CD14-positive monocyte (primary cell): ENCODE data around the gene PROM2. TPM values are rescaled to one million over a fixed set of nuclear protein-coding genes. Genes with fewer than 3 reads are reported as not detected.

ENCODE experiments used
- DNase-seq, 3 donors: peaks; one replicate each; pipeline ENCODE4 v3.0.0-alpha.2; 2011 to 2022
- H2AFZ ChIP-seq: 2 replicates; pipeline ENCODE4 v1.6.0; 2012; ENCODE audit warnings: mild to moderate bottlenecking, low read depth, low read length, inconsistent platforms; ENCODE audit not compliant: insufficient read depth, poor library complexity, severe bottlenecking
- H3K27ac ChIP-seq, 2 donors: 1 replicate in 1 of 2; 2 replicates in 1 of 2; pipeline ENCODE4 v1.5.1; 2012 to 2013; ENCODE audit warnings: low read length in 2 of 2, control low read depth in 1 of 2, inconsistent platforms in 1 of 2, low read depth in 1 of 2, mild to moderate bottlenecking in 1 of 2
- H3K27me3 ChIP-seq, 2 donors: one replicate each; pipeline versions ENCODE4 v1.6.0 to v1.6.1; 2011 to 2013; ENCODE audit warnings: low read length in 2 of 2; ENCODE audit not compliant: control insufficient read depth in 2 of 2, insufficient read depth in 2 of 2
- H3K36me3 ChIP-seq, 2 donors: replicated peaks in 1 of 2; 1 replicate in 1 of 2; 2 replicates in 1 of 2; pipeline versions ENCODE4 v1.5.1 to v1.6.1; 2012 to 2013; ENCODE audit warnings: low read length in 2 of 2, control low read depth in 1 of 2, inconsistent platforms in 1 of 2, mild to moderate bottlenecking in 1 of 2; ENCODE audit not compliant: insufficient read depth in 2 of 2, control insufficient read depth in 1 of 2
- H3K4me1 ChIP-seq, 2 donors: 1 replicate in 1 of 2; 2 replicates in 1 of 2; pipeline versions ENCODE4 v1.5.1 to v1.6.1; 2012 to 2013; ENCODE audit warnings: low read length in 2 of 2, control low read depth in 1 of 2, inconsistent platforms in 1 of 2, mild to moderate bottlenecking in 1 of 2, moderate library complexity in 1 of 2; ENCODE audit not compliant: insufficient read depth in 2 of 2, control insufficient read depth in 1 of 2
- H3K4me2 ChIP-seq: replicated peaks from 2 replicates; pipeline ENCODE3; 2012; ENCODE audit warnings: low read length, moderate library complexity, mild to moderate bottlenecking; ENCODE audit not compliant: poor library complexity, severe bottlenecking; ENCODE audit errors: extremely low read depth
- H3K4me3 ChIP-seq, 3 experiments: fragments of 200-600 bp in 1 of 3; sonication (generic) in 1 of 3; replicated peaks in 1 of 3; 1 replicate in 2 of 3; 2 replicates in 1 of 3; pipeline ENCODE4 v1.5.1; 2011 to 2013; ENCODE audit warnings: low read length in 3 of 3, mild to moderate bottlenecking in 3 of 3, control low read depth in 2 of 3, low read depth in 2 of 3, inconsistent platforms in 1 of 3, moderate library complexity in 1 of 3
- H3K79me2 ChIP-seq: 2 replicates; pipeline ENCODE4 v1.6.0; 2012; ENCODE audit warnings: mild to moderate bottlenecking, control low read depth, inconsistent platforms, low read length, moderate library complexity; ENCODE audit not compliant: insufficient read depth
- H3K9ac ChIP-seq: 2 replicates; pipeline ENCODE4 v1.6.0; 2017; ENCODE audit warnings: low read length, mild to moderate bottlenecking; ENCODE audit not compliant: insufficient read depth, poor library complexity, severe bottlenecking
- H3K9me3 ChIP-seq, 2 donors: replicated peaks in 1 of 2; 1 replicate in 1 of 2; 2 replicates in 1 of 2; pipeline versions ENCODE4 v1.5.1 to v1.6.1; 2012 to 2013; ENCODE audit warnings: low read length in 2 of 2, control low read depth in 1 of 2; ENCODE audit not compliant: control insufficient read depth in 1 of 2, insufficient read depth in 1 of 2
- H4K20me1 ChIP-seq: 2 replicates; pipeline ENCODE4 v1.6.0; 2012; ENCODE audit warnings: mild to moderate bottlenecking, low read length, control low read depth, moderate library complexity; ENCODE audit not compliant: insufficient read depth
- H3K27ac Mint-ChIP-seq, 7 donors: one replicate each; pipeline ENCODE4 v1.8.0; 2020; ENCODE audit warnings: mild to moderate bottlenecking in 7 of 7, mixed read lengths in 7 of 7, moderate library complexity in 6 of 7, inconsistent platforms in 2 of 7
- H3K27me3 Mint-ChIP-seq, 3 donors: one replicate each; pipeline ENCODE4 v1.8.0; 2021 to 2022; ENCODE audit warnings: low read depth in 3 of 3, mild to moderate bottlenecking in 3 of 3, mixed read lengths in 3 of 3, moderate library complexity in 3 of 3, inconsistent platforms in 1 of 3
- H3K36me3 Mint-ChIP-seq, 2 donors: one replicate each; pipeline ENCODE4 v1.8.0; 2020; ENCODE audit warnings: mixed read lengths in 2 of 2, inconsistent platforms in 1 of 2, mild to moderate bottlenecking in 1 of 2
- H3K4me1 Mint-ChIP-seq: one replicate; pipeline ENCODE4 v1.8.0; 2020; ENCODE audit warnings: mild to moderate bottlenecking, mixed read lengths
- H3K4me3 Mint-ChIP-seq, 2 donors: one replicate each; pipeline ENCODE4 v1.8.0; 2020; ENCODE audit warnings: mild to moderate bottlenecking in 2 of 2, mixed read lengths in 2 of 2, moderate library complexity in 1 of 2
- H3K9me3 Mint-ChIP-seq, 7 donors: one replicate each; pipeline ENCODE4 v1.8.0; 2020 to 2022; ENCODE audit warnings: mixed read lengths in 7 of 7, mild to moderate bottlenecking in 6 of 7, moderate library complexity in 6 of 7, inconsistent platforms in 2 of 7
- CTCF ChIP-seq: fragments of 200-600 bp; IDR thresholded peaks from one replicate; pipeline ENCODE4 v1.8.0; 2022; ENCODE audit warnings: antibody characterized with exemption, mild to moderate bottlenecking
- WGBS: methylation state at CpG from one replicate; pipeline ENCODE4 v1.1.5; 2013; ENCODE audit warnings: missing lambda C conversion rate; ENCODE audit not compliant: insufficient coverage; 5-methylcytosine and 5-hydroxymethylcytosine counted together
- intact Hi-C, 2 donors: fragments of 100-400 bp; cut with micrococcal nuclease; formaldehyde crosslinking; loops; one replicate each; pipeline versions ENCODE4 v1.15.0 to v1.15.1; 2023
- polyA plus RNA-seq, 3 donors: library from polyadenylated mRNA; depleted of rRNA in 1 of 3; unstranded in 2 of 3; stranded (reverse) in 1 of 3; fragments of 300-500 nt in 2 of 3; fragments of >200 nt in 1 of 3; fragmentation: Illumina TruSeq in 2 of 3; gene quantifications; 1 replicate in 2 of 3; 2 replicates in 1 of 3; pipeline ENCODE4 v1.2.3, GENCODE V29; 2012 to 2021

PROM2 gene
- polyA plus RNA-seq, 3 donors, result 0.41 TPM; not detected in 2

GRCh38 chr2:95310651-95311050 is 36.4 kb downstream of the PROM2 start:
- Mint-ChIP-seq H3K4me3 (no peak overlapping the region), H3K9me3 (peaks cover 0 to 3% (median 0%) of the 10 kb centered on the region in 7 donors), H3K36me3 (no peaks in the 10 kb centered on the region), H3K27ac (no peak overlapping the region), H3K4me1 (no peaks in the 10 kb centered on the region), H3K27me3 (peaks cover 0 to 3% (median 2%) of the 10 kb centered on the region in 3 donors)
- Histone ChIP-seq H3K36me3 (no peaks in the 10 kb centered on the region), H4K20me1 (no peaks in the 10 kb centered on the region), H3K4me1 (no peaks in the 10 kb centered on the region), H3K27ac (no peak overlapping the region), H3K27me3 (no peaks in the 10 kb centered on the region), H2AFZ (no peak overlapping the region), H3K9ac (no peak overlapping the region), H3K4me3 (no peak overlapping the region), H3K4me2 (no peak overlapping the region), H3K79me2 (no peaks in the 10 kb centered on the region), H3K9me3 (no peaks in the 10 kb centered on the region)
- DNase-seq, result no peak
- no peak for TF ChIP-seq CTCF
- WGBS, result 100% methylated on average over 1 of the region's 4 CpGs
- intact Hi-C loops, result no loop called here

GRCh38 chr2:95311815-95312542 is 37.7 kb downstream of the PROM2 start:
- peaks cover 0 to 3% (median 0%) of the 10 kb centered on the region in 7 donors for H3K9me3 Mint-ChIP-seq
- no peak overlapping the region for H2AFZ ChIP-seq
- no peak overlapping the region for H3K27ac ChIP-seq
- no peaks in the 10 kb centered on the region for H3K36me3 ChIP-seq
- peak overlapping the region in 1 of 7 donors; percentile 62 for H3K27ac Mint-ChIP-seq
- H3K4me3 ChIP-seq, result no peak overlapping the region
- no peaks in the 10 kb centered on the region for H3K36me3 Mint-ChIP-seq
- H3K27me3 ChIP-seq, result no peaks in the 10 kb centered on the region
- no peaks in the 10 kb centered on the region for H3K79me2 ChIP-seq
- no peaks in the 10 kb centered on the region for H4K20me1 ChIP-seq
- H3K27me3 Mint-ChIP-seq, result peaks cover 0 to 3% (median 2%) of the 10 kb centered on the region in 3 donors
- no peaks in the 10 kb centered on the region for H3K4me1 ChIP-seq
- no peak overlapping the region for H3K9ac ChIP-seq
- no peak overlapping the region for H3K4me3 Mint-ChIP-seq
- WGBS, result 85% methylated on average over 17 of the region's 26 CpGs
- H3K4me2 ChIP-seq, result no peak overlapping the region
- no peaks in the 10 kb centered on the region for H3K9me3 ChIP-seq
- TF ChIP-seq CTCF, result no peak
- no peaks in the 10 kb centered on the region for H3K4me1 Mint-ChIP-seq
- intact Hi-C loops, result no loop called here
- no peak for DNase-seq
